Vagina (tissue), 2 donors: ENCODE measurements around the gene CX3CL1. TPM values are rescaled to one million over a fixed set of nuclear protein-coding genes. Genes with fewer than 3 reads are reported as not detected.
"Not testable (repeated sequence)": the region's sequence is repeated elsewhere in the genome, so short reads cannot be mapped to it uniquely, and the experiment has no call there.

Experiments used
- DNase-seq, 2 donors: peaks; one replicate each; pipeline ENCODE4 v3.0.0-alpha.2; 2017; ENCODE audit errors: extremely low spot score in 2 of 2
- H3K27ac ChIP-seq: fragments of 200-600 bp; sonication (generic); one replicate; pipeline ENCODE4 v1.5.1; 2019
- H3K27me3 ChIP-seq: fragments of 200-600 bp; sonication (generic); one replicate; pipeline ENCODE4 v1.5.1; 2019
- H3K36me3 ChIP-seq, 2 donors: fragments of 200-600 bp; sonication (generic); one replicate each; pipeline ENCODE4 v1.5.1; 2017 to 2019
- H3K4me1 ChIP-seq: fragments of 200-600 bp; sonication (generic); one replicate; pipeline ENCODE4 v1.5.1; 2019
- H3K4me3 ChIP-seq, 2 donors: fragments of 200-600 bp; sonication (generic); 1 replicate in 1 of 2; 2 replicates in 1 of 2; pipeline ENCODE4 v1.5.1; 2016 to 2019
- H3K9me3 ChIP-seq: fragments of 200-600 bp; sonication (generic); one replicate; pipeline ENCODE4 v1.5.1; 2019
- POLR2A ChIP-seq, 2 donors: fragments of 450-650 bp; IDR thresholded peaks; one replicate each; pipeline ENCODE4 v1.6.1; 2017; ENCODE audit warnings: antibody characterized with exemption in 2 of 2, mild to moderate bottlenecking in 2 of 2, moderate library complexity in 2 of 2
- POLR2AphosphoS5 ChIP-seq, 2 donors: sonication (generic); formaldehyde crosslinking; IDR thresholded peaks; one replicate each; pipeline ENCODE4 v1.9.0; 2017; ENCODE audit warnings: antibody characterized with exemption in 2 of 2, mild to moderate bottlenecking in 2 of 2, low read depth in 1 of 2; ENCODE audit not compliant: insufficient read depth in 1 of 2
- intact Hi-C: fragments of 100-400 bp; cut with DNase I; formaldehyde crosslinking; loops from one replicate; pipeline ENCODE4 v1.15.1; 2023
- total RNA-seq: library from RNA; depleted of rRNA; stranded (reverse); fragments of >200 nt; gene quantifications from one replicate; pipeline ENCODE4 v1.2.3, GENCODE V29; 2016
- TF ChIP-seq, protein P1 (sequence below), 3 experiments: fragments of 450-650 bp in 2 of 3; fragments of 200-600 bp in 1 of 3; sonication (generic) in 1 of 3; IDR thresholded peaks; one replicate each; pipeline ENCODE4 v1.5.1; 2017 to 2019; ENCODE audit warnings: antibody characterized with exemption in 3 of 3, mild to moderate bottlenecking in 2 of 3, moderate library complexity in 2 of 3

CX3CL1 gene
- total RNA-seq, 1 donor from 2014 or later: 24.8 TPM

DNA sequence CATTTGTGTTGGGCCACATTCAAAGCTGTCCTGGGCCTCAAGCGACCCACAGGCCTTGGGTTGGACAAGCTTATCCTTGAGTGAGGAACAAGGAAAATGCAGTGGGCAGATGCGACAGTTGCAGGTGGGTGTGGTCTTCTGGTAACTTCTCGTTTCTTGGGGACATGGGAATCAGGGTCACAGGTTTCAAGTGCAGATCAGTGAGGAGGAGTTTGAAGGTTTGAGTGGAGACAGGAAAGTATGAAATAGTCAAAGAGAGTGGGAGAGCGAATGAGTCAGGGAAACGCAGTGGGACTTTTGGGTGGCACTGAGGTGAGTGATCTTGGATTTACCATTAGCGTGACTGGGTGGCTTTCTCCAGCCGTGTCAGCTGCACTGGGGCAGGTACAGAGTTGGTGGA is 29.1 kb upstream of the CX3CL1 start:
- Histone ChIP-seq H3K4me1 (peaks cover 12% of the 10 kb centered on the region), H3K36me3 (no peaks in the 10 kb centered on the region), H3K4me3 (no peak overlapping the region), H3K27me3 (no peaks in the 10 kb centered on the region), H3K9me3 (no peaks in the 10 kb centered on the region), H3K27ac (no peak overlapping the region)
- DNase-seq: no peak
- intact Hi-C loops: loop anchor here (2.0 kb wide), 1 partner anchor 16 kb away; the partner anchor contains the start of gene CCL22
- TF ChIP-seq POLR2AphosphoS5 (IDR thresholded peaks at IDR 0.05; ENCODE audit: insufficient read depth in 1 of 2, low read depth in 1 of 2): no peak
- no peak for TF ChIP-seq POLR2A (IDR thresholded peaks at IDR 0.05)
- TF ChIP-seq, protein P1, sequence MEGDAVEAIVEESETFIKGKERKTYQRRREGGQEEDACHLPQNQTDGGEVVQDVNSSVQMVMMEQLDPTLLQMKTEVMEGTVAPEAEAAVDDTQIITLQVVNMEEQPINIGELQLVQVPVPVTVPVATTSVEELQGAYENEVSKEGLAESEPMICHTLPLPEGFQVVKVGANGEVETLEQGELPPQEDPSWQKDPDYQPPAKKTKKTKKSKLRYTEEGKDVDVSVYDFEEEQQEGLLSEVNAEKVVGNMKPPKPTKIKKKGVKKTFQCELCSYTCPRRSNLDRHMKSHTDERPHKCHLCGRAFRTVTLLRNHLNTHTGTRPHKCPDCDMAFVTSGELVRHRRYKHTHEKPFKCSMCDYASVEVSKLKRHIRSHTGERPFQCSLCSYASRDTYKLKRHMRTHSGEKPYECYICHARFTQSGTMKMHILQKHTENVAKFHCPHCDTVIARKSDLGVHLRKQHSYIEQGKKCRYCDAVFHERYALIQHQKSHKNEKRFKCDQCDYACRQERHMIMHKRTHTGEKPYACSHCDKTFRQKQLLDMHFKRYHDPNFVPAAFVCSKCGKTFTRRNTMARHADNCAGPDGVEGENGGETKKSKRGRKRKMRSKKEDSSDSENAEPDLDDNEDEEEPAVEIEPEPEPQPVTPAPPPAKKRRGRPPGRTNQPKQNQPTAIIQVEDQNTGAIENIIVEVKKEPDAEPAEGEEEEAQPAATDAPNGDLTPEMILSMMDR (IDR thresholded peaks at IDR 0.05): no peak

DNA sequence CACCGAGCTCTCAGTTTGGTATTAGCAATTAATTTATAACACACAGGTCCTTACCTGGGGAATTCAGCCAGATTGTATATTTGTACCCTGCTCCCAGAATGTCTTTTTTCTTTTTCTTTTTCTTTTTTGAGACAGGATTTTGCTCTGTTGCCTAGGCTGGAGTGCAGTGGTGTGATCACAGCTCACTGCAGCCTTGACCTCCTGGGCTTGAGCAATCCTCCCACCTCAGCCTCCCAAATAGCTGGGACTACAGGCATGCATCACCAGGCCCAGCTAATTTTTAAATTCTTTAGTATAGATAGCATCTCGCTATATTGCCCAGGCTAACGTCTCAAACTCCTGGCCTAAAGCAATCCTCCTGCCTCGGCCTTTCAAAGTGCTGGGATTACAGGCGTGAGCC is 28.2 kb upstream of the CX3CL1 start:
- H3K4me3 ChIP-seq, intact Hi-C loops, H3K27me3 ChIP-seq, H3K9me3 ChIP-seq, H3K27ac ChIP-seq, H3K36me3 ChIP-seq, DNase-seq: not testable (repeated sequence)
- peaks cover 12% of the 10 kb centered on the region for H3K4me1 ChIP-seq

DNA sequence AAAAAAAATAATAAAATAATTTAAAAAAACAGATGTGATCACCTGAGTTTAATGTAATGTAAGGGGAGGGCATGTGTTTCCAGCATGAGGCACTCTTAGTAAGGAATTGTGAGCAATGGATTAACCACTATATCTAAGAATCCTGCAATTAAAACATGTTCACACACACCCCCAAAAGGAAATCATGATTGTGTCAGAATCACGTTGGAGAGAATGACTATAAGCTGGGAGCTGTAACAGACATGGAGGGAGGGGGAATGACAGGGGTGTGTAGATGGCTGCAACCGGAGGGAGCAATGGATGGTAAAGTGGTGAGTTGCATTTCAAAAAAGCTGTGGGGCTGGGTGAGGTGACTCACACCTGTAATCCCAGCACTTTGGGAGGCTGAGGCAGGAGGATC is 27.3 kb upstream of the CX3CL1 start:
- H3K36me3 ChIP-seq: no peaks in the 10 kb centered on the region
- no peak for TF ChIP-seq POLR2A (IDR thresholded peaks at IDR 0.05)
- TF ChIP-seq POLR2AphosphoS5 (IDR thresholded peaks at IDR 0.05; ENCODE audit: insufficient read depth in 1 of 2, low read depth in 1 of 2): no peak
- TF ChIP-seq, protein P1 (IDR thresholded peaks at IDR 0.05): no peak
- H3K4me1 ChIP-seq: peaks cover 12% of the 10 kb centered on the region
- H3K27me3 ChIP-seq: no peaks in the 10 kb centered on the region
- H3K27ac ChIP-seq: no peak overlapping the region
- H3K4me3 ChIP-seq: no peak overlapping the region
- H3K9me3 ChIP-seq: no peaks in the 10 kb centered on the region
- DNase-seq: no peak
- intact Hi-C loops: no loop called here

DNA sequence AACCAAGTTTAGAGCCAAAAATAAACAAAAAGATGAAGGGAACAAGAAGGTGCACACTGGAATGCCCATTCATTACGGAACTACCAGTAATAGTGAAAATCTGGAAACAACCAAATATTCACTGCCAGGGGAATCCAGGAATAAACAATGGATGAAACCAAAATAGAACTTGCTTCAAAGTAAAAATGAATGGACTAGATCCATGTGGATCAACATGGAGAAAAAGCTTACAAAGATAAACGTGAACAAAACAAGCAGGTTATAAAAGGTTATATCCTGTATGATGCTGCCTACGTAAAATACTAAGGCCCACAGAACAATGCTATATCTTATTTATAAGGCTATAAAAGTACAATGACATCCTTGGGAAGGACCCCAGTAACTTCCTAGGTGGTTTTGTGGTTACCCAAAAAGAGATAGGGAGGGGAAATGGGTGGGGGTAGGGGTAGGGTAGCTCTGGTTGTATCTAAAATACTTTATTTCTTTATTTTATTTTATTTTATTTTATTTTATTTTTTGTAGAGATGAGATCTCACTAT is 26.6 kb upstream of the CX3CL1 start:
- Histone ChIP-seq H3K36me3 (no peaks in the 10 kb centered on the region), H3K27me3 (no peaks in the 10 kb centered on the region), H3K4me3 (no peak overlapping the region), H3K4me1 (peaks cover 11% of the 10 kb centered on the region), H3K27ac (no peak overlapping the region), H3K9me3 (no peaks in the 10 kb centered on the region)
- TF ChIP-seq, protein P1 (IDR thresholded peaks at IDR 0.05): no peak
- TF ChIP-seq POLR2AphosphoS5 (IDR thresholded peaks at IDR 0.05; ENCODE audit: insufficient read depth in 1 of 2, low read depth in 1 of 2) (no peak), POLR2A (IDR thresholded peaks at IDR 0.05) (no peak)
- intact Hi-C loops: no loop called here
- no peak for DNase-seq

DNA sequence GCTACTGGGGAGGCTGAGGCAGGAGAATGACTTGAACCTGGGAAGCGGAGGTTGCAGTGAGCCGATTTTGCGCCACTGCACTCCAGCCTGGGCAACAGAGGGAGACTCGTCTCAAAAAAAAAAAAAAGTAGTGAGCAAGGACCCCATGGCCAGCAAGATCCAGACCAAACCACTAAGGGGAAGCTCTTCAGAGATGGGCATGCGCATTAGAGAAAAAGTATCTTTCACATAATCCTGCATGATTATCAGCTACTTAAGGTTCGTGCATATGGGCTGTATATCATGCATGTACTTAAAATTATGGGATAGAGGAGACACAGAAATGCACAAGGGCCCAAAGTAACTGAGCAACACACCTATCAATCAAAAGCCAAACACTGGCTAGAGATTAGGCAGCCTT is 24.4 kb upstream of the CX3CL1 start:
- no peak for DNase-seq
- TF ChIP-seq POLR2AphosphoS5 (IDR thresholded peaks at IDR 0.05; ENCODE audit: insufficient read depth in 1 of 2, low read depth in 1 of 2) (no peak), POLR2A (IDR thresholded peaks at IDR 0.05) (no peak)
- TF ChIP-seq, protein P1 (IDR thresholded peaks at IDR 0.05): no peak
- intact Hi-C loops: no loop called here
- Histone ChIP-seq H3K9me3 (no peaks in the 10 kb centered on the region), H3K36me3 (no peaks in the 10 kb centered on the region), H3K27me3 (no peaks in the 10 kb centered on the region), H3K4me3 (no peak overlapping the region), H3K4me1 (no peaks in the 10 kb centered on the region), H3K27ac (no peak overlapping the region)
